ENCODE measurements around the gene BMP6.
"Not testable (repeated sequence)": the region's sequence is repeated elsewhere in the genome, so short reads cannot be mapped to it uniquely, and the experiment has no call there.

The BMP6 gene

GRCh38 chr6:7802662-7803061 lies 76.8 kb downstream of the BMP6 start:
- no peak for DNase-seq

- DNase-seq: no peak
These were observed 77.3 kb downstream of the BMP6 start for GRCh38 chr6:7803214-7803613.

- no peak for DNase-seq
These were observed 79.4 kb downstream of the BMP6 start for GRCh38 chr6:7805078-7805849.

DNA sequence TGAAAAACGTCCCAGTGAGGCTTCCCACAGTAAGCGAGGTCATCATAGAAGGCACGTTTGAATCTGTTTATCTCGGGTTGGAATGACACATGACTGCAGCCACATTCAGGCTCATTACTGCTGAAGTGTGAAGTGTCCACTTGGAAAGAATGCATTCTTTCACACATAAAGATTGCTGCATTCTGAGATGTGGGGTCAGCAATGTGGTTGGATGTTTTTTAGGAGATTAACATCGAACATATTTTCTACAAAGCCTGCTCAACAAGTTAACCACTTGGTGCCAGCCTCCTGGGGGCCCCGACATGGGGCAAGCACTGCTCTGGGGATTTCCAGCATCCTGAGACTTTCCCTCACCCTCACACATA lies 79.9 kb downstream of the BMP6 start:
- no peak for DNase-seq

- DNase-seq: no peak
These were observed 80.8 kb downstream of the BMP6 start for GRCh38 chr6:7806711-7807110.

DNA sequence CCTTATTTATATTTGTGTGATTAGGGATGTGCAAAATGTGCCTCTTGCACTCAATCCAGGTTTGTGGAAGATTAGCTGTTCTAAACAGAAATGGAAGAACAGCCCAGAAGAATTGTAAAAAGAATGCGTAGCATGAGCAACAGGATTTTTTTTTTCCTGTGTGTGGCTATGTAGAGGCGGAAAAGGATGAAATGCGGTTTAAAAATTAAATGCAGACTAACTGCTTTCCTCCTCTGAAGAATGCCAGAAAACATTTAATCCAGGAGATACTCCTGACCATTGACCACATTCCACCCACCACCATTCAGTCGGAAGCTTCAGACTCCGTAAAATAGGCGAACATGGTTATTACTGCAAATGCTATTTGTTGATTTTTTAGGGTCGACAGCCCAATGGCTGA lies 83.4 kb downstream of the BMP6 start:
- no peak for DNase-seq

DNA sequence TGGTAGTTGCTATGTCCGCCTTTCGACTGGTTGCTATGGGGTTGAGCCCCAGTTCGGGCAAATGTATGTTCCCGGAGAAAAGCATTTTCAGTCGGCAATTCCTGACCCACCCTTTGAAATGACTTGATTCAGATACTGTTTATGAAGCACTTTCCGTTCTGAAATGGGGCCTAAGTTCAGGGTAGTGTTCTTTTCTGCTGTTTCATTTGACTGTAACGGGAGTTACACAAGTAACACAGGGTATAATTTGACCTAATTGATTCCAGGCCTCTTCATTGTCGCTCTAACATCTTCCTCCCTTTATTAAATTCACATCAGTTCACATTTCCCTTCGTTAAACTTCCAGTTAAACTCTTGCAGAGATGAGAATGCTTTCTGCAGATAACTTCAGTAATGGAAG lies 85.5 kb downstream of the BMP6 start:
- DNase-seq: no peak

- DNase-seq: no peak
These were observed 86.7 kb downstream of the BMP6 start for GRCh38 chr6:7812623-7813022.

- DNase-seq: no peak
These were observed 87.3 kb downstream of the BMP6 start for GRCh38 chr6:7813193-7813592.

GRCh38 chr6:7813704-7814103 lies 87.8 kb downstream of the BMP6 start:
- no peak for DNase-seq

DNA sequence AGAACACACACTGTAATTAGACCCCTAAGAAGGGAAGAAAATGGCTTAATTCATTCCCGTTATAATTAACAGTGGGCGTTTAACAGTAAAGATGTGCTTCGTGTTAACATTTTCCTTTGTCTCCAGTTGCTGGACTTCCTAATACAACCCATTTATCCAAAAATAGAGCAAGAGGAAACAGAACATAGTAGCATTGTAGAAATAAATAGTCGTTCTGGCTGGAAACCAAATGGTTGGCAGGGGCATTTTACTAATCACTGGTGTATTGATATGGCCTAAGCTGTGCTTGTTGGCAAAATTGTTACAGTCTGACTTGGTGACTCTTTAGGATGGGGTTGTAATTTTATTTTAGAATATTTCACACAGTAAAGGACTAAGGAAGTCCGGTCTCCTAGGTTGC lies 89.8 kb downstream of the BMP6 start:
- no peak for DNase-seq

- DNase-seq: not testable (repeated sequence)
These were observed 91.3 kb downstream of the BMP6 start for GRCh38 chr6:7817184-7817583.

GRCh38 chr6:7818257-7819214 lies 92.6 kb downstream of the BMP6 start:
- no peak for DNase-seq

DNA sequence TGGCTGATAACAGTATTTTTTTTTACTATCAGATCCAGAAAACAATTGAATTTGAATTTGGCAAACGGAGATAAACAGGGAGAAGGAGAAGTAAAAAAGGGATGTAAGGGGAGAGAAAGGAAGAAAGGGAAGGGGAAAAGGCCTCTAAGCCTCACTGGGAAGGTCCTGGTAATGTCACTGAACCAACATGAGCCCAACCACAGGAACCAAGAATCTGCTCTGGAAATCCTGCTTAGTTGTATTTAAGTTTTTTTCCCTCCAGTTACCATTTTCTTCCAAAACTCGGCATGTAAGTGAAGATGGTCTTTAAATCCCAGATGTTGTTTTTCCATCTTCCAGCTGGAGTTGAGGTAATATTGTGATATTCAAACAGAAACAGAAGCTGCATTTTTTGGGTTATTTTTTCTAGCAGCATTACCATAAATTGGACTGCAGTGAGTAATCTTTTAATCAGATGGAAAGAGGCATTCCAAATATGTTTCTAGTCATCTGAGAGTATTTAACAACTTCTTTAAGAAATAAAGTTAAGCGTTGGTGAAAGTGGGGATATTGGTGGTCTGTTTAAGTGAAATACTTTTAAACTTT lies 93.6 kb downstream of the BMP6 start:
- no peak for DNase-seq

DNA sequence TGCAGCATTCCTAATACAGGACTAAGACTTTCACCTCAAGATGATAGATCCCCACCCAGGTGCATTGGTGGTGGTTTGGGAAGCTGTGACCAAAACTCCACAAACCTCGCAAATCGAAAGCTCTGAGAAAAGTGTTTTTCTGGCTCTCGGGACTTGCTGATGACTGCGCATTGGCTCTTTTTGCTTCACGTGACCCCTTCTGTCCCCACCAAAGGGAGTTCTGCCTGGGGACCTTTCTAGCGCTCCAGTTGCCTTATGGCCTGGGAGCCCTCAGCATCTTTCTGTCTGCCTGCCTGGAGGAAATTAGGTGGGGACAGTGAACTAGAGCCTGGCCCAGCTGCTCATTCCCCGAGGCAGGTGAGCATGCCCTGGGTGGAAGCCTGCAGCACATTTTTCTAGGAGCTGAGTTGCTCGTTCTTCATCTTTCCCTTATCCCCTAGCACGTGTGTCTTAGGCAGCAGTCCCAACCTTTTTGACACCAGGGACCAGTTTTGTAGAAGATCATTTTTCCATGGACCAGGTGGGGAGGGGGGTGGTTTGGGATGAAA lies 94.5 kb downstream of the BMP6 start:
- DNase-seq: no peak

- DNase-seq: no peak
These were observed 95.5 kb downstream of the BMP6 start for GRCh38 chr6:7821426-7821825.

DNA sequence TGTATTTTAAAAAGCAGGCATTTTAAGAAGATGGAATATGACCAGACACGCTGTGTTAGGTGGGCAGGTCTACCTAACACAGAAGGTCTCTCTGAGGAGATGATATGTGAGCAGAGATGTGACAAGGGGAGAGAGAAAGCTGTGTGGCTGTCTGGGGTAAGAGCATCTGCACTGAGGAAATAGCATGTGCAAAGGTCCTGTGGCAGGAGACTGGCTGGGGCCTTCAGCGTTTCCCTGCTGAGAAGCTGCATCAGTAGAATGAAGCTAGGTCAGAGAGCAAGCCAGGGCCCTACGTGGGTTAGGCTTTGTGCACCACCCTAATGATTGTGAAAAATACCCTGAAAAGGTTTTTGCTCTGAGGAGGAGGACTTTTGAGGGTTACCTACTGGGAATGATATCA lies 97.7 kb downstream of the BMP6 start:
- DNase-seq: no peak

DNA sequence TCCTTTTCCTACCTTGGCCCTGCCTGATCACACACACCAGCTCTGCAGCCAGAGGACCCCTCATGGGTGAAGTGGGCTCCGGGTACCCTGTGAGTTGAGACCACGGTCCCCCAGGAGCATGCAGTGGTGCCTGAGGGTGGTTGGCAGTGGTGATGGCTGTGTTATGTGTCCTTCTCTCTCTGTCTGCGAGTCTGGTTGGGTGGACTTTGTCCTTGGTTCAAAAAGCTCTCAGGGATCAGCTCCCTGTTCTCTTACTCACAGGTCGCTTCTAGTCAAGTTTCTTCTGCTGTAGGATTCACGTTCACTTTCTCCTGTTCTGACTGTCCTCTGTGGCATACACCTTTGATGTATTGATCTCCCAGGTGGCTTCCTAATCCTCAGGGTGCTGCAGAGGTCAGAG lies 100.1 kb downstream of the BMP6 start:
- no peak for DNase-seq

DNA sequence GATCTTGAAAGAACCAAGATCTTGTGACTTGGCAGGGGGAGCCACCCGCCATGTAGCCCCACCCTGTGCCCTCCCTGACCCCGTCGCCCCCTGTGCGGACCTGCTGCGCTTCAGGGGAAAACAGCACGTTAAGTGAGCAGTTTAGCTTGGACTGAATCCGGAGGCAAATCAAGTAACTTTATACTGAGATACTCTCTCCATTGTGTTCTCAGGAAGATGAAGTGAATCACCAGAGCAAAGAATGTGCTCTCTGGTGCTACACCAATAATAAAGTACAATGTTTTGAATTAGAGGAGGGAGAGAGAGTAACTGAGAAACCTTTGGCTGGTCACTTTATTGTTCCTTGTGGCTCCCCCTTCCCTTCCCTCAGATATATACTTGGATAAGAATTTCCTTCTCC lies 101.2 kb downstream of the BMP6 start:
- no peak for DNase-seq

GRCh38 chr6:7828124-7828523 lies 102.2 kb downstream of the BMP6 start:
- no peak for DNase-seq

DNA sequence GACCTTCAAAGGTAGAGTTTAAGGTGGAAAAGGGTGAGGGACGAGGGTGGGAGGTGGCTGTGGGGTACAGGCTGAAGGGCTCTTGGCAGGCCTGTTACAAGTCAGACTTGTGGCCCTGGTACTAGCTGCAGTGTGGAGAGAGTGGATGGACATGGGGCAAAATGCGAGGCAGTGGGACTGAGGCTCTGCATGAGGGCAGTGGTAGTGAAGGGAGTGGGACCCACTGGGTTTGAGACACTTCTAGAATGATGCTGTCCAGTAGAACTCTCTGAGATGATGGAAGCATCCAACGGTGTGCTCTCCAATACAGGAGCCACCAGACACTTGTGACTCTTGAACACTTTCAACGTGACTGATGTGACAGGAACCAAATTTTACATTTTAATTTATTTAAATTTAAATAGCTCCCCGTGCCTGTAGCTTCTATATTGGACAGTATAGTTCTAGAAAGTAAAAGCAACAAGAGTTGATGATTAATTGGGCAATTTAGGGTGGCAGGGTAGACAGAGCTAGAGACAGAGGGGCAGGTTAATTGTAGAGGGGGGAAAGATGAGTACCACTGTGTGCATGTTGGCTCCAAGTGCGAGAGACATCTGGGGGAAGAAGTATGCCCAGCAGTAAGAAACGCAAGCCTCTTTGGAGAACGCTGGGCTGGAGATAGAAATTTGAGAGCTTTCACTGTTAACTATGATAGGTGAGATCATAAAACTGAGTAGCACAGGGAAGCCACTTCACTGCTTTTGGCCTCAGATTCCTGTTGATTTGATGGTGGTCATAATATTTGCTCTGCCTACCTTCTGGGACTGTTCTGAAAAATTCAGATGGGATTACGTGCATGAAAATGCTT lies 107.2 kb downstream of the BMP6 start:
- no peak for DNase-seq

- DNase-seq: no peak
These were observed 107.8 kb downstream of the BMP6 start for GRCh38 chr6:7833751-7834070.
